OCI-LY1 (cell line): Measurements from ENCODE around the gene XPO6.

ENCODE experiments used
- CTCF ChIP-seq: fragments of 200-600 bp; sonication (generic), shearing (Covaris generic); IDR thresholded peaks from 2 replicates; pipeline ENCODE4 v1.5.1; 2017; ENCODE audit warnings: mild to moderate bottlenecking, antibody characterized with exemption, low read length, moderate library complexity, mixed read lengths
- EZH2 ChIP-seq: fragments of 200-600 bp; sonication (generic), shearing (Covaris generic); IDR thresholded peaks from 2 replicates; pipeline ENCODE4 v1.8.0; 2017; ENCODE audit warnings: borderline replicate concordance, mixed run types, mild to moderate bottlenecking, antibody characterized with exemption, low read length, moderate library complexity, mixed read lengths

GRCh38 chr16:28121527-28121926 lies 90.2 kb downstream of the XPO6 start:
- TF ChIP-seq EZH2: no peak
- TF ChIP-seq CTCF: no peak
